GM18502 (cell line): ENCODE data around the gene TTC7B.

ENCODE experiments used
- ATAC-seq: cut with Tn5 transposase; IDR thresholded peaks from one replicate; pipeline ENCODE4 v1.9.1; 2021; ENCODE audit warnings: mild to moderate bottlenecking; ENCODE audit not compliant: unreplicated experiment, poor library complexity

The TTC7B gene

DNA sequence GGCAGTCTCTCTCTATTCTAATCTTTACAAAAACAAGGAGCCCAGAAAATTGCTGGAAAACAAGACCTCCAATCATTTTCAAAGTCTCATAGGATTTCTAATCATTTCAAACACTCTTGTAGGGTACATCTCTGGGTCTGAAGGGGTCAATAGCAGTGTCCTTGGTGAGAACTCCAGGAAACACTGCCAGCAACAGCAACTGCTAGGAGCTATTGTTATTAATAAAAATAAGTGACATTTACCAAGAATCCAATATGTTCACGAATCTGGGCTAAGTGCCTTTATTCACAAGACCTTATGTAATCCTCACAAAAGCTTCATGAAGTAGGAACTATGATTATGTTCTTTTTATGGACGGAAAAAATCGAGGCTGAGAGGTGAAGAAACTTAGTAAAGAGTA lies 72.8 kb downstream of the TTC7B start:
- no peak for ATAC-seq

DNA sequence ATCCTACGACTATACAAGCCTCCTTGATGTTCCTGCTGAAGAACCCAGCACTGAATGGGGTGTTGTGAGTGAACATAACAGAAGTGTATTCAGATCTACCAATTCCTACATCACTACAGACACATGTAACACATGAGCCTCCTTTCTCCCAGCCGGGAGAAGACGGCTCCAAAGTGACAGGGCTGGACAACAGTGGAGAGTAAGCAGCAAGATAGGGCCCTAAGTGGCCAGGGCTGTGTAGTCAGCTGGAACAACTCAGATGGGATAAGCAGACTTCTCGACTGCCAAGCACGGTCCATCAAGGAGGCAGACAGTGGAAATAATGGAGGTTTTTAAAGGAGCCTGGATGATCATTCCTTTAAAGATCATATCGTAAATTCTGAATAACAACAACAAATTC lies 73.5 kb downstream of the TTC7B start:
- no peak for ATAC-seq

DNA sequence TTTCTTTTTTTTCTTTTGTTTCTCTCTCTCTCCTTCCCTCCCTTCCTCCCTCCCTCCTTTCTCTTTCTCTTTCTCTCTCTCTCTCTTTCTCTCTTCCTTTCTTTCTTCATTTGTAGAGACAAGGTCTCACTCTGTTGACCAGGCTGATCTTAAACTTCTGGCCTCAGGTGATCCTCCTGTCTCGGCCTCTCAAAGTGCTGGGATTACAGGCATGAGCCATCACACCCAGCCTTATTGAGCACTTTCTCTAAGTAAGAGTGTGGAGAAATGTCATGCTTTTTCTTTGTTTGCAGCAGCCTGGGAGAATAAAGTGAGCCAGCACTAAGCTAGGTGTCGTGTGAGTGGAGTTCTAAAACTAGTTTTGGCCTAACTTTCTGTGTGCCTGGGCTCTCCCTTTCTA lies 74.0 kb downstream of the TTC7B start:
- no peak for ATAC-seq

DNA sequence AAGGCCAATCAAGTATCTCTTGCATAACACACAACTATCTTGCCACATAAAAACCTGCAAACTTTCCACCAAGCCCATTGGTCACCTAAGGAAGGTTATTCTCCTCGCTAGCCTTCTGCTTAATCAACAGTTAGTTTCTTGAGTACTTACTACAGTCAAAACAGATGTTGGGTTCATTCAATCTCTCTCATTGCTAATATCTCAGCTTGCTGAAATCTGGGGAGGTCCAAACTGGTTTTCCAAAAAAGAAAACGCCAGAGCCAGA lies 74.6 kb downstream of the TTC7B start:
- no peak for ATAC-seq

DNA sequence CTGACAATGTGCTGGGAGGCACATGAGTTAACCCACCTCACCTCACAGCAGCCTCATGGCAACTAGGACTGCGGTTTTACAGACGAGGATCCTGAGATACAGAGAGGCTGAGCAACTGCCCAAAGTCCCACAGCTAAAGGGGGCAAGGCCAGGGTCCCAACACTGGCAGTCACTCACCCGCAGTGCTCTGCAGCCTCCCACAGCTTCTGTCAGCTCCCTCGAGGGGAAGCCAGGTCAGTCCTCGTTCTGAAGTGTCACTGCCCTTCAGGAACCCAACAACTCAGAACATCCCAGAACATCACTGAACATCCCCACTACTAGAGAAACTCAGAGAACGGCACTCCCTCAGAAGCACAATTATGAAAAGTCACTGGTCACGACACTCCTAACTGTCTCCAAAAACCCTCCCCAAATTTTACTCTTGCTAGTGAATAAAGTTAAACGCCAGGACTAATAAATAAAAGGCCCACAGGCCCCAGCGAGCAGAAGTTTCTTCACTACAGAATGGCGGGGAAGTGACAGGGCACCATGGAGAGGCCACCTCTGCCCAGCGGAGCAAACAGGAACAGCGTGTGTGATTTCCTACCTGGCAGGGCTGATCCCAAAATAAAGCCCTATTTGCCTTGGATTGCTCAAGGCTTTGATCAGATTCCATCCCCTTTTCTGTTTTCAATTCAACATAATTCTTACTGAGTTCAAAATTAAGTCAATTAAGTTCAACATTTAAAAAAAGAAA lies 75.1 kb downstream of the TTC7B start:
- ATAC-seq, result no peak

DNA sequence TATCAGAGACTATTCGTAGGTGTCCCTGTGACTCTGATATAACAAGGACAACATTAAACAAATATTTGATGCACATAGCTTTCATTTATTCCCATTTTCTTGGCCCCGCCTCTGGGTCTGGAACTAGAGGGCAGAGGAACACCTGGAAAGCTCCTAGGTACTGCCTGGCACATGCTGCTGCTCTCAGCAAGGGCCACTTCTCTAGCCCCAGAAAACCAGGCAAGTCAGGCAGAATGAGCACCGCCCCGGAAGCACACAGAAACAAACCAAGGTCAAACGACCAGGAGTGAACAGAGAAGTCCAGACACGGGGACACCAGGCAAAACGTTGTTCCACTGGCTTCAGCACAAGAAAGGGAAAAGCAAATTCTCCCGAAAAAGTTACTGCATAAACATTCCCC lies 76.1 kb downstream of the TTC7B start:
- no peak for ATAC-seq

DNA sequence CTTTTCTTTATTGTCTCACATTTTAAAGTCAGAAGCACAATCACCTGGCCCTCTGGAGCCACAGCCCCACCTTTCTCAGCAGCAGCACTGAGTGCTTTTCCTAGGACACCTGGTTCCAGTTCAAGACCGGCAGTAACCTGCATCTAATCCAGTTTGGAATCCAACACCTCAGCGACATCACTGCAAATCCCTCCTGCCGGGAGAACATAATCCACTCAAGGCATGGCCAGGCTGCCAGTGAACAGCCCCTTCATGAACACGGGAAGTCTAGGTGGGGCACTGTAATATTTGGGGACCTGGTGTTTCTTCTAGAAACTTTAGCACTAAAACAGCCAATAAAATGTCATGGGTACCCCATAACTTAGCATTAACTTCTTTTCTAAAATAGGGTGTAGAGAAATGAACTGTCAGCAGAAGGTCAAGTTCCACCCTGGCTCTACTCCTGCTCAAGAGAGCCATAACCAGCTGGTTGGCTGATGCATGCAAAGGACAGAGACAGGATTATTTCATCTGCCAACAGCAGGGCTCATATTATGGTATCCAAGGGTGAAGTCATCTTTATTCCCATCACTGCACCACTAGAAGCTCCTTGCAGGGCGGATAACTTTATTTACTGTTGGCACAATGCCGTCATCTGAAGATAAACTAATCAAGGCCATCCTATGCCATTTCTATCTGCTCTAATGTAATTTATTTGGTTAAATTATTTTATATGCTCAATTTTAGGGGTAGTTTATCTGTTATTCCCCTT lies 76.7 kb downstream of the TTC7B start:
- ATAC-seq, result no peak

DNA sequence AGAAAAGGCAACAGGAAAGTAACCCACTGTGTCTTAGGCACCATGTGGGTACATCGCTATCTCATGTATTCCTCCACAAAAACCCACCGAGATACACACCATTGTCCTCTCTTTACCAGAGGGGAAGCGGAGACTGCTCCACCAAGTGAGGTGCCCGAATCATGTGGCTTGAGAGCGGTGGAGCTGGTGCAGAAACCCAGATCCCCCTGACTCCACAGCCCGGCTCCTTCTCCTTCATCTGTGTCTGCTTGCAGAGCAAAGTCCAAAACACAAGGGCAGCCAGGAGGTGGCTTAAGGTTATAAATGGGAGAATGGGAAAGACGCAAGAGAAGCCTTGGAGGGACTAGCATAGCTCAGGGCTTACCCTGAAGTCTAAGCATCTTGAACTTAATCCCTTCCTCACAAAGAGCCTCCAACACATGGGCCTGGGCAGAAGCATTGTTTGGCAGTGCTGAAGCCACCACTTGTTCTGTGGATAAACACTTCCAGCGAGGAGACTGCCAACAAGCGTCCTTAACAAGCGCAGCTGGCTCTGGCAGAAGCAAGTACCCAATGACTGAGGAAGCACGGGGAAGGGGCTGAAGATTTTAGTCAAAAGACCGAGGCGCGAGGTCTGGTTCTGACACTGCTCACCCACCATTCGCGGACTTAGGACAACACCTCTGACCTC lies 83.0 kb downstream of the TTC7B start:
- ATAC-seq, result no peak

DNA sequence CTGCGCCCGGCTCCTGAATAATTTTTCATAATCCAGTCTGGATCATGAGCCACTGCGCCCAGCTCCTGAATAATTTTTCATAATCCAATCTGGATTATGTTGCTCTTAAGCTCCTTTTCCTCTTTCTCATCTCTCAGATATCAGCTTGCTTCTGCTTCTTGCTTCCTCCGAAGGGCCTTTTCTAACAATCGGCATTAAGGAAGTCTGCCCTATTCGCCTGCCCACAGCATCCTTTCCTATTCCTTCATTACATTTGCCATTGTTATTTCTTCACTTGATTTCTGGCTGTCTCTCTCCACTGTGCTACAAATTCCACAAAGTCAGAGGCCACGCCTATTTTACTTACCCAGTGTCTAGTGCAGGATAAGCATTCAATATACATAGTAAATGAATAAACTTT lies 83.5 kb downstream of the TTC7B start:
- ATAC-seq, result no peak

DNA sequence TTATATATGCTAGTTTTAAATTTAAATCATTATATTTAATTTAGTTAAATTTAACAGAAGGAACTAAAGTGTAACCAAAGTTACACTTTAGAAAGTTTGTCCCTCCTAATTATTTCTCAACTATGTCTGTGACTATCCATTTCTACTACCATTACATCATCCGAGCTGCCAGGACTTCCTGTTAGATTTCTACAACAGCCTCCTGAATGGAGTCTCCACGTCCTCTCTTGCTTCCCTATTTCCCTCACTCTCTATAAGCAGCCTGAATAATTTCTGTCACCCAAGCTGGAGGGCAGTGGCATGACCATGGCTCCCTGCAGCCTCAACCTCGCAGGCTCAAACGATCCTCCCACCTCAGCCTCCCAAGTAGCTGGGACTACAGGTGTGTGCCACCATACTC lies 84.1 kb downstream of the TTC7B start:
- ATAC-seq, result no peak

DNA sequence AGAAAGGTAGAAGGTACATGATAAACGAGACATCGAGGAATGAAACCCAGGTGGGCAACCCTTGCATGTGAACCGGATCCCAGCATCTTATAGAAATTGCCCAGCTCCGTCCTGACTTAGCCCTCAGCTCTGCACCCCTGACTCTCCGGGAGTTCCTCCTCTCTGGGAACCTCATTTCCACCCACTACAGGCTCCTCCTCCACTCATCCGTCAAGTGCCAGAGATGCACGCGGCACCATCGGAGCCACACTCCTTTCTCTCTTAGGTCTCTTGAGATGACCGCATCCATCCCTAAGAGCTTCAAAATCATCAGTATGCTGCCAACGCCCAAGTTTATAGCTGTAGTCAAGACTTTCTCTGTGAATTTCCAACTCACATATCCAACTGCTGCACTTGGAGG lies 84.7 kb downstream of the TTC7B start:
- no peak for ATAC-seq

DNA sequence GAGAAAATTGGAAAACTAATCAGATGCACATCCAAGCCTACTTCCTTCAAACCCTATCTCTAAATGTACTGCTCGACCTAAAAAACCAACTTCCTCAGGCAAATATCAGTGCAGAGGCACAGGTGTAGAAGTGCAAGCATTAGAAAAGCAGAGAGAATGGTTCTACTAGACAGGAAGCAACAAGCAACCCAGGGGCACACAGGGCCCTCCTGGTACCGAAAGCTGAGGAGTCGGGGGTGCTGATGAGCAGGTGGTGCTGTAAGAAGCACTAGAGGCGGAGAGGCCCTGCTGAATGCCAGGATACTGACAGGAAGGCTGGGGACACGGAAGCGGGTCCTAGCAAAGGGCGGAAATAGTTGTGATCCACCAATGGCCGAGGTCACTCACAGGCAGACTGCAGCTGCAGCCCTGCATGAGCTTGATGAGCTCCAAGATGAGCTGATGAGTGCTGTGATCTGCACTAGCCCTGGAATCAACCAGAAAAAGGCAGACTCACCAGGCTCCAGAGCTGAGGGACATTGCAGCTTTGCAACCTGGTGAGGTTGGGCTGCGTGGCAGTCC lies 85.9 kb downstream of the TTC7B start:
- ATAC-seq, result no peak

DNA sequence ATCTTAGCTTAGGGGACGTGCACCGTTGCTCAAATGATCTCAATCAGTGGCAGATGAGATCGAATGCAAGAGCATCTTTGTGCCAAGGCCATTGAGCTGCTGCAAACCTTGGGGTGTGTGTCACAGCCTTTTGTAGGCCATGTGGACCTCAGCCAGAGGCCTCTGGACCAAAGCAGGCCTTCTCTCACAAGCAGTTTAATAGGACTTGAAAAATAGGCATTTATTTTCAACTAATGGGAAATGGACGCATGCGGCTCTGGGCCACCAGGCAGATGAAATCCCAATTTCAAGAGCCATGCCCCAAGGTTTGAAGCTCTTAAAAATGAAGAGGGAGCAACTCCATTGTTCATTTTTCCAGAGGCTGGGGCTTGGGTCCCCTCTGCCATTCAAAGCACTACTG lies 87.3 kb downstream of the TTC7B start:
- no peak for ATAC-seq

DNA sequence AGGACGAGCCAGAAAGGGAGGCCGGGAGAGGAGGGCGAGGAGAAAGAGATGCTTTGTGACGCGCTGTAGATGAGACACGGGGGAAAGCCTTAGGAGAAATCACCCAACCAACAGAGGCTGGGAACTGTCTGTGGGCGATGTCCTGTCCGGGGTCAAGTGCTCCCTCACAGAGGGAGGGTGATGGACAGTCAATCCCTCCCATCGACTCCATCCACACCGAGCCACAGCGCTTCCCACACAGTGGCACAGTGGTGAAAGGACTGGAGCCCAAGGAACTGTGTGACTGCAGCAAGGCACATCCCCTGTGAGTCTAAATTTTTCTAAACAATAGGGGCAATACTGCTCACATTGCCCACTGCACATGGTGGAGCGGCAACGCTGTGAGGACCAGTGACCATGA lies 89.1 kb downstream of the TTC7B start:
- no peak for ATAC-seq

DNA sequence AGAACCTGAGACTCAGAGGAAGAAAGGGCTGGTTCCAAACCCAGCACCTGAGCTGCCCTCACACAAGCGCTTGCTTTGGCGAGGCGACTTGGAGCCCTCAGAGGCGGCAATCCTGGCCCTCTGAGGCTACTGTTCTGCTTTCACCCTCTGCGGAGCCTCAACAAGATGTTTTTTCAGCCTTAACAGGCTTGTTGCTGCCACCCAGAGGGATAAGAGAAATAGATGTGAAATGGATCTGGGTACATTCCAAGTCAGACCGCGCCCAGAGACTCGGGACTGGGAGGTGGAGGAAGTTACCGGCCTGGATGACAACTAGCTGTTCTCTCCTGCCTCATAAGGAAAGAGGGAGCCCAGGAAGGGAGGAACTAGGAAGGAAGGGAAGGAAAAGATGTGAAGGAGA lies 89.6 kb downstream of the TTC7B start:
- ATAC-seq, result no peak

DNA sequence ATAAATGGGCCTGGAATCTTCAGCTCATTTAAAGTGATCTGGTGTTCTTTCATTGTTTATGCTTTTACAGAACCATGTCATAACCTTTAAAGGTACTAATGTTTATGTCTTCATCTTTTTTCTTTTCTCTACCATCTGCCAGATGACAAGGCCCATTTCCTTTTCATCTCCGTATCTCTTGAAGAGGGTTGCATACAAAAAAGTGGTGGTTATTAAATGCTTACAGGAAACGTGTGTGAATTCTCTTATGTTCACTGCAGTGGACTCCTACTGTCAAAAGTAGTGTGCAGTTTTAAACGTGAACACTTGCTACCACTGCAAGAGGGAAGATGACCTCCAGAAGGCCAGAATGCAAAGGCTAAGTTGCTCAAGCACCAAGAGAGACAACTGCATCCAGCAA lies 91.4 kb downstream of the TTC7B start:
- no peak for ATAC-seq

DNA sequence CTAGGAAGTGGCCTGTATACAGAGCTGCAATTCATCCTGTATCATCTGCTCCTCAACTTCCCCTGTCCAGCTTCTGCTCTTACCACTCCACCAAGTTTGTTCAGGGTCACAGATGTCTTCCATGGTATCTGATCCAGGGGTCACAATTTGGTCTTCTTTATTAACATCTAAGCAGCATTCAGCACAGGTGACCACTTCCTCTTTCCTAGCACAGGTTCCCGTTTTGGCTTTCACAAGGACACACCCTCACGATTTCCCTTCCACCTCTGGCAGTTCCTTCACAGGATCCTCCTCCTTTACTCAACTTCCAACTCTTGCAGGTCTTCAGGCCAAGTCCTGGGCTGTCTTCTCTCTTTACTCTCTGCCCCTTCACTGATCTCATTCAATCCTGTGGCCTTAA lies 93.6 kb downstream of the TTC7B start:
- ATAC-seq, result no peak

DNA sequence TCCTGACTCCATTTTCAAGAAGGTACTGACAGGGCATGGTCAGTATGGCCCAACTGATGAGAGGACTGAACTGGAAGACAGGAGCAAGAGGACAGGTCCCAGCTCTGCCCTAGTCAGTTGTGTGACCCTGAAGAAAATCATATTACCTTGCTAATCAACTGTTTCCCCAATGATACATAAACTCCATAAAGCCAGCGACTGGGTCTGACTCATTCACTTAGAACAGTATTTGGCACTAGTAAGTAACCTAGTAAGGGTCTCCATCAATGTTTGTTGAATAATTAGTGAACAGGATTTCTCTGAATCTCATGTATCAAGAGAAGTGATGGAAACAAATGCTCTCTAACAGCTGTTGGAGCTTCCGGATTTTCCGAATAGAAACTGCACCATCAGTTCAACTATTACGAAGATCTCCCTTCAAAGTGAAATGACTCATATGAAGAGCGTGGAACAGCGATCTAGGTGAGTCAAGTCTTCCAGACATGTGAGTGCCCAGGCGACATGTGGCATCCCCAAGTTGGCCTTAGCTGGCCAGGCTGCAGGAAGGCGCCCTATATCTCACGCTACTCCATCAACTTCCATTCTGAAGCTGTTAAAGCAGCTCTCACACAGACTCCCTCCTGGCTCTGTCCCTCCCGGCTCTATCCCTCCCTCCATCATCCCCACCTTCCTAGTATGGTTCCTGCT lies 94.5 kb downstream of the TTC7B start:
- no peak for ATAC-seq

DNA sequence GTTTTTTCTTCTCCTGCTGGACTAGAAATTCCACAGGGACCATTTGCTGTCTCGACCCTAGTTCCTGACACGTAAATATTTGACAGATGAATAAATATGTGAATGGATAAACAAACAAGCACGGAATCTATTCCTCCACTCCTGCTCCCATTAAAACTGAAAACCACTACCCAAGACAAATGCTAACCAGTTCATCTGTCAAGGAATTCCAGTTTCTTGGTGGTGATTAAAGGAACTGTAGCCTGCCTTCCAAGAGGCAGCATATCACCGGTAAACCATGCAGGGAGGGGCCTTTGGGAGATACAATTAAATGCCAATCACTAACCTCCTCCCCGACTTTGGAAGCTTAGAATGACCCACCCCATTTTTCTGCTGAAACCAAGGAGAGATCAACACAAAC lies 95.4 kb downstream of the TTC7B start:
- no peak for ATAC-seq

DNA sequence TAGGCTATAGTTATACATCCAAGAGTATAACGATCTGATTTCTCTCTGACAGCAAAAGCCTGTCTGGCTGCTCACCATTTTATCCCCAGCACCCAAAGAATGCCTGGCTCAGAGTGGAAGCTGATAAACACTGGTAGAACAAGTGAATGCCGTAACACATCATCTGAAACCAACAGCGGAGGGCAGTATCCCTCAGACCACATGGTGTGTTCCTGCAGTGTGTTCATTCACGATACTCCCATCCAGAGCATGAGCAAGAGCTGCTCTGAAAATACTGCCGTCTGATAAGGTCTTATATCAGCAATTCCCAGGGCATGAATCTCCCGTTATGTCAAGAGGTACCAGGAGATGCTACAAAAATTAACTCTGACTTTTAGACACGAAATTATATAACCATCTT lies 95.9 kb downstream of the TTC7B start:
- no peak for ATAC-seq

DNA sequence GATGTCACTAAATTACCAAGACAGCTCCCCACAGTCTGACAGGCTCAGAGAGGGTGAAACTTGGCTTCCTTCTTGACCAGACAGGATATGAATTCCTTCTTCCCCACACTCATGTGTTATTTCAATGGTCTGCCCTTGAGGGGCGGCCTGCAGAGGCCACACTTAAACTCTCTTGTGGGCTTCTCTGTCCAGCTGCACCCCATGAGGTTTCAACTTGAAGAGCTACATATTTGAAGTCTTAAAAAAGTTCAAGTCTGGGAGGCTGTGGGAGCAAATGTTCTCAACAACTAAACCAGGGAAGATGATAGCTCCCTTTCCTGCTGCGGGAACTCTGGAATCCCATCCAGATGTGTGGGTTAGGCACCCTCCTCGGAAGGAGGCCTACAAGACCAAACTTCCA lies 98.3 kb downstream of the TTC7B start:
- ATAC-seq, result no peak
